Nephron progenitor cell (in vitro differentiated cells): Measurements from ENCODE around the gene C11orf65.

Source experiments
- DNase-seq: peaks from one replicate; pipeline ENCODE4 v3.0.0; 2021
- H3K27ac Mint-ChIP-seq: 2 replicates; pipeline ENCODE4 v1.8.0; 2021; ENCODE audit warnings: mild to moderate bottlenecking, moderate library complexity, mixed read lengths
- H3K27me3 Mint-ChIP-seq: 2 replicates; pipeline ENCODE4 v1.8.0; 2021; ENCODE audit warnings: mild to moderate bottlenecking, low read depth, mixed read lengths; ENCODE audit not compliant: poor library complexity
- H3K36me3 Mint-ChIP-seq: 2 replicates; pipeline ENCODE4 v1.8.0; 2021; ENCODE audit warnings: low read depth, mixed read lengths
- H3K4me1 Mint-ChIP-seq: 2 replicates; pipeline ENCODE4 v1.8.0; 2021; ENCODE audit warnings: mixed read lengths
- H3K4me3 Mint-ChIP-seq: 2 replicates; pipeline ENCODE4 v1.8.0; 2021; ENCODE audit warnings: mild to moderate bottlenecking, moderate library complexity, mixed read lengths
- H3K9me3 Mint-ChIP-seq: 2 replicates; pipeline ENCODE4 v1.8.0; 2021; ENCODE audit warnings: mild to moderate bottlenecking, moderate library complexity, mixed read lengths
- CTCF ChIP-seq: fragments of 200-600 bp; sonication (generic); IDR thresholded peaks from 2 replicates; pipeline ENCODE4 v1.5.0; 2021; ENCODE audit warnings: antibody characterized with exemption

The C11orf65 gene

GRCh38 chr11:108497317-108498045 is 30.2 kb upstream of the C11orf65 start:
- no peaks in the 10 kb centered on the region for H3K9me3 Mint-ChIP-seq
- H3K27ac Mint-ChIP-seq: peak overlapping the region; percentile 99
- peak; percentile 68 for DNase-seq
- H3K4me3 Mint-ChIP-seq: peak overlapping the region; percentile 95
- H3K36me3 Mint-ChIP-seq: peaks cover 14% of the 10 kb centered on the region
- TF ChIP-seq CTCF: no peak
- H3K27me3 Mint-ChIP-seq: peaks cover 2% of the 10 kb centered on the region
- H3K4me1 Mint-ChIP-seq: peaks cover 52% of the 10 kb centered on the region

GRCh38 chr11:108496643-108497256 is 29.4 kb upstream of the C11orf65 start:
- H3K27me3 Mint-ChIP-seq: peaks cover 2% of the 10 kb centered on the region
- H3K27ac Mint-ChIP-seq: peak overlapping the region; percentile 99

GRCh38 chr11:108495326-108495725 is 28.0 kb upstream of the C11orf65 start:
- TF ChIP-seq CTCF: no peak
- H3K9me3 Mint-ChIP-seq: no peaks in the 10 kb centered on the region
- peaks cover 39% of the 10 kb centered on the region for H3K4me1 Mint-ChIP-seq
- no peak overlapping the region for H3K27ac Mint-ChIP-seq
- H3K36me3 Mint-ChIP-seq: peaks cover 20% of the 10 kb centered on the region
- DNase-seq: no peak
- H3K4me3 Mint-ChIP-seq: no peak overlapping the region
- no peaks in the 10 kb centered on the region for H3K27me3 Mint-ChIP-seq

More at GRCh38 chr11:108496643-108497256, 29.4 kb upstream of the C11orf65 start:
- DNase-seq: no peak
- H3K9me3 Mint-ChIP-seq: no peaks in the 10 kb centered on the region
- peaks cover 52% of the 10 kb centered on the region for H3K4me1 Mint-ChIP-seq
- no peak for TF ChIP-seq CTCF
- H3K4me3 Mint-ChIP-seq: peak overlapping the region; percentile 95
- H3K36me3 Mint-ChIP-seq: peaks cover 18% of the 10 kb centered on the region

- no peaks in the 10 kb centered on the region for H3K27me3 Mint-ChIP-seq
- H3K36me3 Mint-ChIP-seq: peaks cover 24% of the 10 kb centered on the region
- peaks cover 28% of the 10 kb centered on the region for H3K4me1 Mint-ChIP-seq
- no peak for DNase-seq
- TF ChIP-seq CTCF: no peak
- H3K4me3 Mint-ChIP-seq: no peak overlapping the region
- peak overlapping the region; percentile 49 for H3K27ac Mint-ChIP-seq
- H3K9me3 Mint-ChIP-seq: no peaks in the 10 kb centered on the region
These were observed 26.9 kb upstream of the C11orf65 start for GRCh38 chr11:108494182-108494581.

- Mint-ChIP-seq H3K4me1 (peaks cover 17% of the 10 kb centered on the region), H3K27ac (no peak overlapping the region), H3K9me3 (no peaks in the 10 kb centered on the region), H3K4me3 (no peak overlapping the region), H3K27me3 (no peaks in the 10 kb centered on the region), H3K36me3 (peaks cover 46% of the 10 kb centered on the region)
- TF ChIP-seq CTCF: no peak
- DNase-seq: no peak
These were observed 24.6 kb upstream of the C11orf65 start for GRCh38 chr11:108491936-108492335.
